T-helper 1 cell treated with Interleukin-12 subunit alpha and Interleukin-12 subunit beta and Interleukin-4 antibody, amounts not matched to agents 30 ng/mL and 1 ng/mL, for 36 hours (primary cell): Measurements from ENCODE around the gene TPGS1. TPM values are rescaled to one million over a fixed set of nuclear protein-coding genes. Genes with fewer than 3 reads are reported as not detected.

Source experiments
- intact Hi-C: fragments of 100-400 bp; cut with micrococcal nuclease; formaldehyde crosslinking; loops from one replicate; pipeline ENCODE4 v1.15.1; 2024
- total RNA-seq: library from RNA; stranded (reverse); gene quantifications from 2 replicates; pipeline ENCODE4 v1.2.3, GENCODE V29; 2022

Gene TPGS1
- total RNA-seq, 1 donor from 2014 or later: 23.6 TPM

- intact Hi-C loops: no loop called here
These were observed 29.6 kb downstream of the TPGS1 start for GRCh38 chr19:536881-537404.

GRCh38 chr19:538641-539428 lies 31.5 kb downstream of the TPGS1 start:
- intact Hi-C loops: no loop called here

GRCh38 chr19:539429-540030 lies 32.2 kb downstream of the TPGS1 start:
- intact Hi-C loops: no loop called here

GRCh38 chr19:540867-541637 lies 33.8 kb downstream of the TPGS1 start:
- intact Hi-C loops: no loop called here

GRCh38 chr19:541699-542098 lies 34.4 kb downstream of the TPGS1 start:
- intact Hi-C loops: no loop called here

- intact Hi-C loops: no loop called here
These were observed 35.0 kb downstream of the TPGS1 start for GRCh38 chr19:542173-542866.

- intact Hi-C loops: loop anchor here (1.0 kb wide), 2 partner anchors 12 to 33 kb away; no protein-coding TSS in a partner anchor
These were observed 36.8 kb downstream of the TPGS1 start, which contains the start of gene GZMM for GRCh38 chr19:543910-544608. Gene GZMM, plus strand, starts transcription at chr19:544053. Its CDS starts 19 bp downstream, at chr19:544072.

GRCh38 chr19:547117-547516 lies 39.8 kb downstream of the TPGS1 start:
- intact Hi-C loops: no loop called here

- intact Hi-C loops: no loop called here
These were observed 40.8 kb downstream of the TPGS1 start for GRCh38 chr19:547836-548720.

GRCh38 chr19:548886-549830 lies 41.9 kb downstream of the TPGS1 start:
- intact Hi-C loops: no loop called here

GRCh38 chr19:554817-555216 lies 47.5 kb downstream of the TPGS1 start:
- intact Hi-C loops: no loop called here

- intact Hi-C loops: no loop called here
These were observed 48.1 kb downstream of the TPGS1 start for GRCh38 chr19:555474-555808.

GRCh38 chr19:556611-557382 lies 49.5 kb downstream of the TPGS1 start:
- intact Hi-C loops: no loop called here

GRCh38 chr19:558770-559439 lies 51.6 kb downstream of the TPGS1 start:
- intact Hi-C loops: no loop called here

- intact Hi-C loops: no loop called here
These were observed 52.8 kb downstream of the TPGS1 start for GRCh38 chr19:560121-560520.

- intact Hi-C loops: no loop called here
These were observed 59.1 kb downstream of the TPGS1 start for GRCh38 chr19:566403-566802.

- intact Hi-C loops: no loop called here
These were observed 59.5 kb downstream of the TPGS1 start for GRCh38 chr19:566844-567243.
